HCT116 (cell line): ENCODE results near the gene STPG3. TPM values are rescaled to one million over a fixed set of nuclear protein-coding genes. Genes with fewer than 3 reads are reported as not detected.

Source experiments
- ATAC-seq: fragments of 200-7000 bp; cut with Tn5 transposase; 2 replicates; pipeline ENCODE4 v1.9.1; 2020; ENCODE audit warnings: mild to moderate bottlenecking, moderate library complexity
- BruUV-seq: library from RNA; stranded (reverse); fragments of 400-500 nt; replicated peaks from 2 replicates; lab custom pipeline; 2021; lab: Mats Ljungman, UMichigan
- CTCF ChIA-PET: fragments of 300-600 bp; sonication (Branson Sonifier 250); formaldehyde crosslinking; loops from one replicate; lab custom pipeline; 2021; ENCODE audit warnings: antibody characterized with exemption; lab: Charles Lee
- POLR2A ChIA-PET: fragments of 300-600, 350-600 bp; sonication (Branson Sonifier 250); formaldehyde crosslinking; loops from one replicate; lab custom pipeline; 2021; ENCODE audit warnings: antibody characterized with exemption; lab: Charles Lee
- RAD21 ChIA-PET, 2 experiments: fragments of 300-600 bp; sonication (Branson Sonifier 250); formaldehyde crosslinking; loops; one replicate each; lab custom pipeline; 2023; ENCODE audit warnings: low total read pairs in 2 of 2; ENCODE audit not compliant: uncharacterized antibody in 2 of 2, unreplicated experiment in 2 of 2, low non-redundant PET in 1 of 2; lab: Charles Lee
- DNase-seq: peaks from one replicate; pipeline ENCODE4 v3.0.0-alpha.2; 2010; ENCODE audit warnings: low read depth, low spot score
- H2AFZ ChIP-seq: fragments of 200-600 bp; shearing (Covaris generic), sonication (generic); 2 replicates; pipeline ENCODE4 v1.6.1; 2017; ENCODE audit warnings: low read depth, mixed run types, mixed read lengths, antibody characterized with exemption, low read length; ENCODE audit not compliant: poor library complexity, severe bottlenecking
- H3K27ac ChIP-seq: 2 replicates; pipeline ENCODE4 v1.5.1; 2012; ENCODE audit warnings: low read depth, low read length
- H3K27me3 ChIP-seq: fragments of 200-600 bp; sonication (generic); 2 replicates; pipeline ENCODE4 v1.6.1; 2016; ENCODE audit warnings: mixed run types, low read length, mixed read lengths; ENCODE audit not compliant: insufficient read depth
- H3K36me3 ChIP-seq, 2 experiments: fragments of 200-500 bp in 1 of 2; fragments of 200-600 bp in 1 of 2; sonication (Bioruptor generic) in 1 of 2; sonication (generic) in 1 of 2; 2 replicates each; pipeline versions ENCODE4 v1.5.1 to v1.6.1; 2014 to 2016; ENCODE audit warnings: low read length in 2 of 2, inconsistent platforms in 1 of 2, mixed read lengths in 1 of 2, mixed run types in 1 of 2; ENCODE audit not compliant: insufficient read depth in 2 of 2, control insufficient read depth in 1 of 2
- H3K4me1 ChIP-seq, 2 experiments: fragments of 200-600 bp in 1 of 2; sonication (generic) in 1 of 2; 2 replicates each; pipeline versions ENCODE4 v1.5.1 to v1.6.1; 2012 to 2017; ENCODE audit warnings: low read length in 2 of 2, inconsistent platforms in 1 of 2, mild to moderate bottlenecking in 1 of 2, mixed read lengths in 1 of 2, mixed run types in 1 of 2, moderate library complexity in 1 of 2; ENCODE audit not compliant: insufficient read depth in 2 of 2, control insufficient read depth in 1 of 2
- H3K4me2 ChIP-seq: fragments of 200-600 bp; sonication (generic); 2 replicates; pipeline ENCODE4 v1.6.1; 2017; ENCODE audit warnings: mixed run types, low read length, mixed read lengths
- H3K4me3 ChIP-seq, 2 experiments: fragments of 200-600 bp in 1 of 2; sonication (generic) in 1 of 2; replicated peaks in 1 of 2; 2 replicates each; pipeline ENCODE4 v1.5.1; 2011 to 2016; ENCODE audit warnings: low read length in 2 of 2, control low read depth in 1 of 2, low read depth in 1 of 2, mild to moderate bottlenecking in 1 of 2, mixed read lengths in 1 of 2, mixed run types in 1 of 2
- H3K79me2 ChIP-seq: fragments of 200-600 bp; sonication (generic); 2 replicates; pipeline ENCODE4 v1.6.1; 2017; ENCODE audit warnings: mild to moderate bottlenecking, mixed run types, low read length, moderate library complexity, mixed read lengths; ENCODE audit not compliant: insufficient read depth
- H3K9ac ChIP-seq: fragments of 200-600 bp; sonication (generic); 2 replicates; pipeline ENCODE4 v1.6.1; 2016; ENCODE audit warnings: low read length, mixed read lengths
- H3K9me2 ChIP-seq: fragments of 200-600 bp; sonication (generic), shearing (Covaris generic); 2 replicates; pipeline ENCODE4 v1.6.1; 2017; ENCODE audit warnings: mixed run types, mild to moderate bottlenecking, moderate library complexity; ENCODE audit not compliant: insufficient read depth
- H3K9me3 ChIP-seq, 2 experiments: fragments of 200-500 bp in 1 of 2; fragments of 200-600 bp in 1 of 2; sonication (Bioruptor generic) in 1 of 2; sonication (generic) in 1 of 2; 2 replicates each; pipeline ENCODE4 v1.6.1; 2014 to 2017; ENCODE audit warnings: low read length in 2 of 2, mixed read lengths in 2 of 2, inconsistent platforms in 1 of 2, low read depth in 1 of 2, mild to moderate bottlenecking in 1 of 2, mixed run types in 1 of 2, moderate library complexity in 1 of 2; ENCODE audit not compliant: control insufficient read depth in 1 of 2, insufficient read depth in 1 of 2
- H4K20me1 ChIP-seq: fragments of 200-600 bp; sonication (generic), shearing (Covaris generic); 2 replicates; pipeline ENCODE4 v1.6.1; 2017; ENCODE audit warnings: mixed run types, mild to moderate bottlenecking, moderate library complexity; ENCODE audit not compliant: insufficient read depth
- ATF3 ChIP-seq: IDR thresholded peaks from 2 replicates; pipeline ENCODE4 v1.6.1; 2012
- CEBPB ChIP-seq: IDR thresholded peaks from 2 replicates; pipeline ENCODE4 v1.6.1; 2012; ENCODE audit warnings: low read depth
- EGR1 ChIP-seq: IDR thresholded peaks from 2 replicates; pipeline ENCODE4 v1.6.1; 2012; ENCODE audit warnings: low read depth
- EZH2 ChIP-seq: fragments of 200-600 bp; sonication (generic); IDR thresholded peaks from 2 replicates; pipeline ENCODE4 v1.6.1; 2017; ENCODE audit warnings: antibody characterized with exemption, mixed run types
- JUND ChIP-seq: IDR thresholded peaks from 2 replicates; pipeline ENCODE4 v1.6.1; 2012
- POLR2AphosphoS5 ChIP-seq: IDR thresholded peaks from 2 replicates; pipeline ENCODE4 v1.6.1; 2011; ENCODE audit warnings: mild to moderate bottlenecking, low read depth, low read length, moderate library complexity
- RAD21 ChIP-seq: IDR thresholded peaks from 2 replicates; pipeline ENCODE4 v1.6.1; 2012; ENCODE audit warnings: low read depth, mild to moderate bottlenecking
- REST ChIP-seq: IDR thresholded peaks from 2 replicates; pipeline ENCODE4 v1.6.1; 2012; ENCODE audit warnings: low read depth
- SIN3A ChIP-seq: IDR thresholded peaks from 2 replicates; pipeline ENCODE4 v1.6.1; 2012; ENCODE audit warnings: low read depth
- SP1 ChIP-seq: IDR thresholded peaks from 2 replicates; pipeline ENCODE4 v1.6.1; 2012; ENCODE audit warnings: low read depth
- SRF ChIP-seq: IDR thresholded peaks from 2 replicates; pipeline ENCODE4 v1.6.1; 2012; ENCODE audit warnings: low read depth
- TCF7L2 ChIP-seq: IDR thresholded peaks from 2 replicates; pipeline ENCODE4 v1.7.0; 2011; ENCODE audit warnings: borderline replicate concordance, inconsistent platforms; ENCODE audit not compliant: insufficient read depth, insufficient read length; ENCODE audit errors: extremely low read depth
- ZBTB33 ChIP-seq: IDR thresholded peaks from 2 replicates; pipeline ENCODE4 v1.6.1; 2011; ENCODE audit warnings: mild to moderate bottlenecking, low read length, moderate library complexity; ENCODE audit not compliant: insufficient replicate concordance; ENCODE audit errors: extremely low read depth
- ZFX ChIP-seq: fragments of 450-650 bp; IDR thresholded peaks from 2 replicates; pipeline ENCODE4 v1.6.1; 2017
- intact Hi-C: fragments of 100-400 bp; cut with micrococcal nuclease; formaldehyde crosslinking; loops from 2 replicates; pipeline ENCODE4 v1.10.0; 2022
- total RNA-seq: library from RNA; stranded (reverse); gene quantifications from one replicate; pipeline ENCODE4 v1.2.1, GENCODE V29; 2021; ENCODE audit not compliant: unreplicated experiment
- TF ChIP-seq, protein P1 (sequence below): IDR thresholded peaks from 2 replicates; pipeline ENCODE4 v1.6.1; 2012
- TF ChIP-seq, protein P2 (sequence below), 3 experiments: fragments of 200-600 bp in 1 of 3; sonication (generic) in 1 of 3; IDR thresholded peaks in 2 of 3; conservative IDR thresholded peaks in 1 of 3; 2 replicates each; pipeline ENCODE4 v1.5.1; 2012 to 2017; ENCODE audit warnings: low read depth in 2 of 3, low read length in 2 of 3, antibody characterized with exemption in 1 of 3, borderline replicate concordance in 1 of 3, control low read depth in 1 of 3, mild to moderate bottlenecking in 1 of 3, mixed read lengths in 1 of 3, mixed run types in 1 of 3, moderate library complexity in 1 of 3; ENCODE audit not compliant: insufficient read depth in 1 of 3

STPG3 gene
- total RNA-seq, 1 experiment from 2014 or later: not detected

- CTCF ChIA-PET: no interaction called here
- Histone ChIP-seq H3K4me3 (no peak overlapping the region), H3K27ac (no peak overlapping the region), H3K9me3 (no peaks in the 10 kb centered on the region), H3K4me1 (peaks cover 23 to 46% of the 10 kb centered on the region in 2 experiments), H3K27me3 (no peaks in the 10 kb centered on the region), H2AFZ (no peak overlapping the region), H3K79me2 (peaks cover 15% of the 10 kb centered on the region), H3K36me3 (no peaks in the 10 kb centered on the region), H3K9ac (no peak overlapping the region), H3K9me2 (no peaks in the 10 kb centered on the region), H4K20me1 (no peaks in the 10 kb centered on the region), H3K4me2 (no peak overlapping the region)
- DNase-seq (no peak), ATAC-seq (no peak)
- no peak for TF ChIP-seq JUND
- no peak for TF ChIP-seq POLR2AphosphoS5
- TF ChIP-seq EGR1: no peak
- no peak for TF ChIP-seq ATF3
- no peak for TF ChIP-seq ZBTB33
- no peak for TF ChIP-seq CEBPB
- TF ChIP-seq, protein P1, sequence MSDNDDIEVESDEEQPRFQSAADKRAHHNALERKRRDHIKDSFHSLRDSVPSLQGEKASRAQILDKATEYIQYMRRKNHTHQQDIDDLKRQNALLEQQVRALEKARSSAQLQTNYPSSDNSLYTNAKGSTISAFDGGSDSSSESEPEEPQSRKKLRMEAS: no peak
- TF ChIP-seq ZFX: no peak
- TF ChIP-seq RAD21: no peak
- TF ChIP-seq TCF7L2: no peak
- no peak for TF ChIP-seq SRF
- TF ChIP-seq EZH2: no peak
- no peak for TF ChIP-seq SP1
- TF ChIP-seq, protein P2, sequence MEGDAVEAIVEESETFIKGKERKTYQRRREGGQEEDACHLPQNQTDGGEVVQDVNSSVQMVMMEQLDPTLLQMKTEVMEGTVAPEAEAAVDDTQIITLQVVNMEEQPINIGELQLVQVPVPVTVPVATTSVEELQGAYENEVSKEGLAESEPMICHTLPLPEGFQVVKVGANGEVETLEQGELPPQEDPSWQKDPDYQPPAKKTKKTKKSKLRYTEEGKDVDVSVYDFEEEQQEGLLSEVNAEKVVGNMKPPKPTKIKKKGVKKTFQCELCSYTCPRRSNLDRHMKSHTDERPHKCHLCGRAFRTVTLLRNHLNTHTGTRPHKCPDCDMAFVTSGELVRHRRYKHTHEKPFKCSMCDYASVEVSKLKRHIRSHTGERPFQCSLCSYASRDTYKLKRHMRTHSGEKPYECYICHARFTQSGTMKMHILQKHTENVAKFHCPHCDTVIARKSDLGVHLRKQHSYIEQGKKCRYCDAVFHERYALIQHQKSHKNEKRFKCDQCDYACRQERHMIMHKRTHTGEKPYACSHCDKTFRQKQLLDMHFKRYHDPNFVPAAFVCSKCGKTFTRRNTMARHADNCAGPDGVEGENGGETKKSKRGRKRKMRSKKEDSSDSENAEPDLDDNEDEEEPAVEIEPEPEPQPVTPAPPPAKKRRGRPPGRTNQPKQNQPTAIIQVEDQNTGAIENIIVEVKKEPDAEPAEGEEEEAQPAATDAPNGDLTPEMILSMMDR (IDR thresholded peaks at IDR 0.05 in 2 of 3, conservative IDR thresholded peaks at IDR 0.05 in 1 of 3; ENCODE audit: borderline replicate concordance in 1 of 3, insufficient read depth in 1 of 3, low read depth in 2 of 3, low read length in 2 of 3): no peak
- TF ChIP-seq REST: no peak
- no peak for TF ChIP-seq SIN3A
- BruUV-seq: no TSS peak
- intact Hi-C loops: no loop called here
- RAD21 ChIA-PET: no interaction called here
- POLR2A ChIA-PET: no interaction called here
Measured at GRCh38 chr9:137234758-137235423, 16.2 kb upstream of the STPG3 start.
